ENCODE results near the gene PGRMC2.

DNA sequence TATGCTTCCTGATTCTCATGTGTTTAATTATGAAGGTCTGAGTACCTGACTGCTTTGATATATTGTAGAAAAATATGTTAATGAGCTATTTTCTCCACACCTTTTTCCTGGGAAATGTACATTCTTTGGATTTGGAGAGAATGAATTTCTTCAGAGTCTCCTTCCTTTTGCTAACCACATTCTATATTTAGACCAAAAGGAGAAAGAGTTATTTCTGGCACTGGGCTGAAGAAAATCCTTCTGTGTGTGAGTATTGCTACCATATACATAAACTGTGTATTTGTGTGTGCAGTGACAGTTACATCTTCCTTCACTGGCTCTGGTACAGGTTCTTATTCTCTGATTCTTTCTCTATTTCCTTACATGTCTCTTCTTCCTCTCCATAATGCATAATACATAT, 44.5 kb upstream of the PGRMC2 start:
- TF ChIP-seq, protein P1, sequence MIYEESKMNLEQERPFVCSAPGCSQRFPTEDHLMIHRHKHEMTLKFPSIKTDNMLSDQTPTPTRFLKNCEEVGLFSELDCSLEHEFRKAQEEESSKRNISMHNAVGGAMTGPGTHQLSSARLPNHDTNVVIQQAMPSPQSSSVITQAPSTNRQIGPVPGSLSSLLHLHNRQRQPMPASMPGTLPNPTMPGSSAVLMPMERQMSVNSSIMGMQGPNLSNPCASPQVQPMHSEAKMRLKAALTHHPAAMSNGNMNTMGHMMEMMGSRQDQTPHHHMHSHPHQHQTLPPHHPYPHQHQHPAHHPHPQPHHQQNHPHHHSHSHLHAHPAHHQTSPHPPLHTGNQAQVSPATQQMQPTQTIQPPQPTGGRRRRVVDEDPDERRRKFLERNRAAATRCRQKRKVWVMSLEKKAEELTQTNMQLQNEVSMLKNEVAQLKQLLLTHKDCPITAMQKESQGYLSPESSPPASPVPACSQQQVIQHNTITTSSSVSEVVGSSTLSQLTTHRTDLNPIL (CRISPR knock-in tag; IDR thresholded peaks at IDR 0.05; ENCODE audit: low read depth) = no peak
- TF ChIP-seq ZFP3 (CRISPR knock-in tag; IDR thresholded peaks at IDR 0.05) = no peak
- TF ChIP-seq GLIS3 (CRISPR knock-in tag; IDR thresholded peaks at IDR 0.05) = no peak
- TF ChIP-seq RARB (CRISPR knock-in tag; IDR thresholded peaks at IDR 0.05) = no peak
- no peak for TF ChIP-seq ZNF70 (CRISPR knock-in tag; IDR thresholded peaks at IDR 0.05)
- TF ChIP-seq CSDC2 (CRISPR knock-in tag; IDR thresholded peaks at IDR 0.05) = no peak
- TF ChIP-seq ZFP30 (CRISPR knock-in tag; IDR thresholded peaks at IDR 0.05) = no peak
- no peak for TF ChIP-seq PPARA (CRISPR knock-in tag; IDR thresholded peaks at IDR 0.05; ENCODE audit: borderline replicate concordance)
- no peak for TF ChIP-seq ZNF8 (CRISPR knock-in tag; IDR thresholded peaks at IDR 0.05)
- no peak for TF ChIP-seq SNAI2 (CRISPR knock-in tag; IDR thresholded peaks at IDR 0.05)
- no peak for TF ChIP-seq ISL1 (CRISPR knock-in tag; IDR thresholded peaks at IDR 0.05)
